NCI-H748 (cell line): ENCODE data around the gene PRRG3.
"Not testable (repeated sequence)": the region's sequence is repeated elsewhere in the genome, so short reads cannot be mapped to it uniquely, and the experiment has no call there.

Experiments
- DNase-seq: peaks from one replicate; lab custom pipeline; 2025; ENCODE audit not compliant: unreplicated experiment; lab: John Stamatoyannopoulos, UW

Gene PRRG3

GRCh38 chrX:151694661-151695582 lies at the start of gene PRRG3:
PRRG3 (plus strand) TSS chrX:151695458; CDS start chrX:151698815, 3,357 bp downstream.
- peak; percentile 17 for DNase-seq

GRCh38 chrX:151675121-151675746 lies 20.0 kb upstream of the PRRG3 start:
- no peak for DNase-seq

GRCh38 chrX:151676196-151676595 lies 19.1 kb upstream of the PRRG3 start:
- DNase-seq, result no peak

GRCh38 chrX:151679798-151680402 lies 15.4 kb upstream of the PRRG3 start:
- DNase-seq, result no peak

GRCh38 chrX:151680805-151681204 lies 14.5 kb upstream of the PRRG3 start:
- DNase-seq, result peak; percentile 46

GRCh38 chrX:151687635-151688034 lies 7.6 kb upstream of the PRRG3 start:
- no peak for DNase-seq

GRCh38 chrX:151688695-151689094 lies 6.6 kb upstream of the PRRG3 start:
- DNase-seq, result no peak

GRCh38 chrX:151692825-151693224 lies 2.4 kb upstream of the PRRG3 start:
- DNase-seq, result peak; percentile 24

- no peak for DNase-seq
Measured at GRCh38 chrX:151694121-151694520, 1.1 kb upstream of the PRRG3 start.

GRCh38 chrX:151695583-151696340 lies 504 bp downstream of the PRRG3 start:
- DNase-seq, result peak; percentile 2

- DNase-seq, result not testable (repeated sequence)
Measured at GRCh38 chrX:151697082-151697481, 1.8 kb downstream of the PRRG3 start.

GRCh38 chrX:151697522-151697921 lies 2.3 kb downstream of the PRRG3 start:
- no peak for DNase-seq

GRCh38 chrX:151698485-151698884 lies 3.2 kb downstream of the PRRG3 start:
- no peak for DNase-seq

GRCh38 chrX:151699746-151700145 lies 4.5 kb downstream of the PRRG3 start:
- DNase-seq, result no peak

GRCh38 chrX:151700581-151700980 lies 5.3 kb downstream of the PRRG3 start:
- DNase-seq, result no peak

- DNase-seq, result no peak
Measured at GRCh38 chrX:151701071-151701470, 5.8 kb downstream of the PRRG3 start.

GRCh38 chrX:151701531-151701930 lies 6.3 kb downstream of the PRRG3 start:
- DNase-seq, result no peak

GRCh38 chrX:151702026-151702714 lies 6.9 kb downstream of the PRRG3 start:
- no peak for DNase-seq

- no peak for DNase-seq
Measured at GRCh38 chrX:151702741-151703340, 7.6 kb downstream of the PRRG3 start.

- peak; percentile 41 for DNase-seq
Measured at GRCh38 chrX:151703487-151703886, 8.2 kb downstream of the PRRG3 start.
